Smooth muscle cell (in vitro differentiated cells): ENCODE results near the gene SIK3. TPM values are rescaled to one million over a fixed set of nuclear protein-coding genes. Genes with fewer than 3 reads are reported as not detected.

Experiments used
- DNase-seq: peaks from one replicate; lab custom pipeline; 2025; ENCODE audit not compliant: unreplicated experiment; lab: John Stamatoyannopoulos, UW
- H2AFZ ChIP-seq: fragments of 200-600 bp; sonication (generic); 2 replicates; pipeline ENCODE4 v1.6.0; 2016; ENCODE audit warnings: antibody characterized with exemption, low read depth, mild to moderate bottlenecking
- H3F3A ChIP-seq: fragments of 200-600 bp; sonication (generic); 2 replicates; pipeline ENCODE4 v1.6.0; 2017; ENCODE audit warnings: antibody characterized with exemption, low read depth
- H3K27ac ChIP-seq: fragments of 200-600 bp; sonication (generic); 2 replicates; pipeline ENCODE4 v1.5.1; 2016; ENCODE audit warnings: low read depth, mild to moderate bottlenecking
- H3K27me3 ChIP-seq: fragments of 200-600 bp; sonication (generic); 2 replicates; pipeline ENCODE4 v1.6.1; 2016; ENCODE audit warnings: low read depth, mild to moderate bottlenecking
- H3K36me3 ChIP-seq: fragments of 200-600 bp; sonication (generic); 2 replicates; pipeline ENCODE4 v1.5.1; 2016; ENCODE audit warnings: low read depth
- H3K4me1 ChIP-seq: fragments of 200-600 bp; sonication (generic); 2 replicates; pipeline ENCODE4 v1.5.1; 2016; ENCODE audit warnings: low read depth
- H3K4me2 ChIP-seq: fragments of 200-600 bp; sonication (generic); 2 replicates; pipeline ENCODE4 v1.6.0; 2016; ENCODE audit warnings: mild to moderate bottlenecking
- H3K4me3 ChIP-seq: fragments of 200-600 bp; sonication (generic); 2 replicates; pipeline ENCODE4 v1.5.1; 2016; ENCODE audit warnings: mild to moderate bottlenecking
- H3K79me2 ChIP-seq: fragments of 200-600 bp; sonication (generic); 2 replicates; pipeline ENCODE4 v1.6.0; 2016; ENCODE audit warnings: low read depth, mild to moderate bottlenecking
- H3K9ac ChIP-seq: fragments of 200-600 bp; sonication (generic); 2 replicates; pipeline ENCODE4 v1.6.0; 2016; ENCODE audit warnings: low read depth
- H3K9me3 ChIP-seq: fragments of 200-600 bp; sonication (generic); replicated peaks from 2 replicates; pipeline ENCODE4 v1.5.1; 2016; ENCODE audit warnings: low read depth
- H4K20me1 ChIP-seq: fragments of 200-600 bp; sonication (generic); 2 replicates; pipeline ENCODE4 v1.6.0; 2016; ENCODE audit warnings: low read depth
- CTCF ChIP-seq: fragments of 200-600 bp; sonication (generic); IDR thresholded peaks from 2 replicates; pipeline ENCODE4 v1.5.1; 2017; ENCODE audit warnings: borderline replicate concordance, mild to moderate bottlenecking, antibody characterized with exemption; ENCODE audit not compliant: insufficient read depth, poor library complexity, severe bottlenecking
- whole genome bisulfite sequencing: methylation state at CpG from one replicate; pipeline ENCODE4 v1.1.7; 2016; ENCODE audit warnings: low lambda C conversion rate; 5-methylcytosine and 5-hydroxymethylcytosine counted together
- polyA plus RNA-seq: library from polyadenylated mRNA; unstranded; fragments of >200 nt; fragmentation: Nextera tagmentation; extraction: Ambion mirVana; gene quantifications from 2 replicates; pipeline ENCODE4 v1.2.1, GENCODE V29; 2016
- total RNA-seq: library from RNA; depleted of rRNA; stranded (reverse); fragments of >200 nt; gene quantifications from 2 replicates; pipeline ENCODE4 v1.2.3, GENCODE V29; 2014

The SIK3 gene
- total and polyA plus RNA-seq, 2 experiments from 2014 or later, result 11.0 to 11.9 TPM

GRCh38 chr11:116911976-116912734 lies 186.1 kb downstream of the SIK3 start:
- H2AFZ ChIP-seq, result no peak overlapping the region
- H3K9ac ChIP-seq, result no peak overlapping the region
- no peaks in the 10 kb centered on the region for H3K36me3 ChIP-seq
- H3K4me3 ChIP-seq, result no peak overlapping the region
- H3K4me1 ChIP-seq, result no peaks in the 10 kb centered on the region
- no peaks in the 10 kb centered on the region for H3F3A ChIP-seq
- H3K9me3 ChIP-seq, result no peaks in the 10 kb centered on the region
- no peak overlapping the region for H3K4me2 ChIP-seq
- TF ChIP-seq CTCF, result no peak
- no peaks in the 10 kb centered on the region for H3K79me2 ChIP-seq
- H3K27ac ChIP-seq, result no peak overlapping the region
- no peaks in the 10 kb centered on the region for H3K27me3 ChIP-seq
- H4K20me1 ChIP-seq, result peaks cover 4% of the 10 kb centered on the region
- DNase-seq, result no peak
- 91% methylated on average over 7 of the region's 7 CpGs for WGBS

- no peak for TF ChIP-seq CTCF
- no peak for DNase-seq
- no peaks in the 10 kb centered on the region for H3K4me1 ChIP-seq
- no peaks in the 10 kb centered on the region for H3K36me3 ChIP-seq
- H3K27me3 ChIP-seq, result no peaks in the 10 kb centered on the region
- H3K27ac ChIP-seq, result no peak overlapping the region
- H3F3A ChIP-seq, result no peaks in the 10 kb centered on the region
- H3K4me3 ChIP-seq, result no peak overlapping the region
- no peaks in the 10 kb centered on the region for H3K79me2 ChIP-seq
- no peak overlapping the region for H3K9ac ChIP-seq
- H3K4me2 ChIP-seq, result no peak overlapping the region
- 94% methylated on average over 4 of the region's 4 CpGs for WGBS
- H4K20me1 ChIP-seq, result peaks cover 4% of the 10 kb centered on the region
- H3K9me3 ChIP-seq, result no peaks in the 10 kb centered on the region
- H2AFZ ChIP-seq, result no peak overlapping the region
Measured at GRCh38 chr11:116910847-116911246, 187.4 kb downstream of the SIK3 start.

- Histone ChIP-seq H2AFZ (no peak overlapping the region), H3K4me1 (no peaks in the 10 kb centered on the region), H4K20me1 (peaks cover 4% of the 10 kb centered on the region), H3F3A (no peaks in the 10 kb centered on the region), H3K4me2 (no peak overlapping the region), H3K27me3 (no peaks in the 10 kb centered on the region), H3K79me2 (no peaks in the 10 kb centered on the region), H3K4me3 (no peak overlapping the region), H3K9me3 (no peaks in the 10 kb centered on the region), H3K27ac (no peak overlapping the region), H3K36me3 (no peaks in the 10 kb centered on the region), H3K9ac (no peak overlapping the region)
- 97% methylated on average over 2 of the region's 2 CpGs for WGBS
- no peak for DNase-seq
- no peak for TF ChIP-seq CTCF
Measured at GRCh38 chr11:116910378-116910777, 187.8 kb downstream of the SIK3 start.

- Histone ChIP-seq H3K79me2 (no peaks in the 10 kb centered on the region), H3K36me3 (no peaks in the 10 kb centered on the region), H2AFZ (no peak overlapping the region), H3K27me3 (no peaks in the 10 kb centered on the region), H3K9me3 (no peaks in the 10 kb centered on the region), H3K4me3 (no peak overlapping the region), H3K4me2 (no peak overlapping the region), H4K20me1 (peaks cover 4% of the 10 kb centered on the region), H3K27ac (no peak overlapping the region), H3K4me1 (no peaks in the 10 kb centered on the region), H3K9ac (no peak overlapping the region), H3F3A (no peaks in the 10 kb centered on the region)
- no peak for DNase-seq
- no peak for TF ChIP-seq CTCF
- WGBS, result 94% methylated on average over 1 of the region's 1 CpG
Measured at GRCh38 chr11:116909245-116909644, 189.0 kb downstream of the SIK3 start.
